NOMO-1 treated with DMSO at 0.1 percent for 48 hours (cell line): ENCODE measurements around the gene LHB.
"Not testable (repeated sequence)": the region's sequence is repeated elsewhere in the genome, so short reads cannot be mapped to it uniquely, and the experiment has no call there.

Experiments
- DNase-seq: peaks from one replicate; lab custom pipeline; 2025; ENCODE audit not compliant: unreplicated experiment; lab: John Stamatoyannopoulos, UW

The LHB gene

DNA sequence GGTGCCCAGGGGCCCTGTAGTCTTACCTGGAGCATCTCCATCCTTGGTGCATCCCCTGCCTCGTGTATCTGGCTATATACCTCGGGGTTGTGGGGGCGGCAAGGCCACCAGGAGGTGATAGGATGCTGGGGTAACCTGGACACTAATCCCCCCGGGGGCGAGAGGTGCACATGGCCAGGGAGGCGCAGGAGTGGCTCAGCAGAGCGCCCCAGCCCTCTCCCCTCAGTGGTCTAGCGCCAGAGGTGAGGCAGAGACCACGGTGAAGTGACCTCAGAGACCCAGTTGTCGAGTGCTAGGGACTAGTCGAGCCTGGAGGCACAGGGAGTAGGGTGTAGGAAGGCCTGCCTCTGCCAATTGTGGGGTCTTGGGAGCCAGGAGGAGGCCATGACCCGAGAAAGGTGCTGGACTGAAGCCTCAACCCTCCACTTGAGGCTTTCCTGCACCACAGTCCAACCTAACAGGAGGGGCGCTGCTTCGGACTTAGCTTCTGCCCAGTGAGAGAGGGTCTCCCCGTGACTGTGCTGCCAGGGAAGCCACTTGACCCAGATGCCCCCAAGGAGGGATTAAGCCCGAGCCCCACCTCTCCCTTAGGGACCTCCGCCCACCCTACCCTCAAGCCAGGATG, at the start of gene LHB:
TSS of gene LHB (minus strand) at position 51 of the 625 bp plus-strand sequence. CDS start at position 41, 10 bp downstream.
- no peak for DNase-seq

DNA sequence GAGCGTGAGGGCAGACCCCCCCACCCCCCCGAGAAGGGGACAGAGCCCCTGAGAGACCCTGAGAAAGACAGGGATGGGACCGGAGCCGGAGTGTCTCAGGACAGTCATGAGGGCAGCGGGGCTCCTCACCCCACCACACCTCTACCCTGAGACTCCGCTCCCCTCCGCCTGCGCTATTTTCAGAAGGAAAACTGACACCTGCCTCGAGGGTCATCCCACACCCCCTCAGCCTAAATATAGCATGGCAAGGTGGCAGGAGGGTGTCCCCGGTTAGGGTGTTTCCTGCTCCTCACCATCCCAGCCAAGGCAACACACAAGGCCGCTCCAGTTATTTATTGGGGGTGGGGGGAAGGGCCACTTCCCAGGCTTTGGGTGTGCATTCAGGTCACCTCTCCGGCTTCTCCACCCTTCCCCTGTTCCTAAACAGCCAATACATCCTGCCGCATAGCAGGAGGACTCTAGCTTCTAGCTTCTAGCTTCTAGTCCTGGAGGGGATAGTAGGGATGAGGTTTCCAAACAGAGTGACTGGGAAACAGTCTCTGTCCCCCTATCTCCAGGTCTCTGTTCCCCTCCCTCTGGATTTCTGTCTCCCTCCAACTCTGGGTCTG, 49.1 kb upstream of the LHB start:
- DNase-seq, result no peak

DNA sequence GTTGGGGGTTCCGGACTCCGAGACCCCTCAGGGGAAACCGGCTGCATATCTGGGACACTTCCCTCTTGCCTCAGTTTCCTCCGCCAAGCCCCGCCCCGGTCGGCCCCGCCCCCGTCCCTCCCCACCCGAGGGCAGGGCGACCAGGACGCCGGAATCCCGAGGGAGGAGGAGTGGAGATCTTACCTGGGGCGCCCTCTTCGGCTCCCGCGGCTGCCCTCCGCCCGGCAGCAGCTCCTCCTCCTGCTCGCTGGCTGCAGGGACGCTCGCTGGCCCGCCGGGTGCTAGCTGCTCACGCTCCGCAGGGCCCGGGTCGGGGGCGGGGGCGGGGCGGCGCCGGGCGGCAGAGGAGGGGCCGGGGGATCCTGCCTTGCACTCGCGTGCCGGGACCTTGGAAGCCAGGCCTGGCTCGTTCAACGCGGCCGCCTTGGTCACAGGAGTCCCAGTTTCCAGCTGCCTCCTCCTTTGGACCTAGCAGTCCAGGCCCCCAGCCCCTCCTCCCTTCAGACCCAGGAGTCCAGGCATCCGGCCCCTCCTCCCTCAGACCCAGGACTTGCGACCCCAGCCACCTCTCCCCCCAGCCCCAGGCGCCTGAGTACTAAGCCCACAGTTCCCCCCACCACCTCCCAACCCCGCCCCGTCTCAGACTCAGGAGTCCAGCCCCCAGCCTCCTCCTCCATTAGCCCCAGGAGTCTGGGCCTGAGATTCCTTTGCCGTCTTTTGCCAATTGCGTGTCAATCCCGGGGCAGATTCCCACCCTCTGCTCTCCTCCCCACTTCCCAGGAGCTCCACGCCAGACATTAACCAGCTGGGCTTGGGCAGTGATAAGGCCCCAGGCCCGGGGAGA, 48.1 kb upstream of the LHB start, which contains the start of gene NTF4:
TSS of gene NTF4 (minus strand) at position 51 of the 844 bp plus-strand sequence. CDS start 2,821 bp downstream, outside the sequence.
- no peak for DNase-seq

DNA sequence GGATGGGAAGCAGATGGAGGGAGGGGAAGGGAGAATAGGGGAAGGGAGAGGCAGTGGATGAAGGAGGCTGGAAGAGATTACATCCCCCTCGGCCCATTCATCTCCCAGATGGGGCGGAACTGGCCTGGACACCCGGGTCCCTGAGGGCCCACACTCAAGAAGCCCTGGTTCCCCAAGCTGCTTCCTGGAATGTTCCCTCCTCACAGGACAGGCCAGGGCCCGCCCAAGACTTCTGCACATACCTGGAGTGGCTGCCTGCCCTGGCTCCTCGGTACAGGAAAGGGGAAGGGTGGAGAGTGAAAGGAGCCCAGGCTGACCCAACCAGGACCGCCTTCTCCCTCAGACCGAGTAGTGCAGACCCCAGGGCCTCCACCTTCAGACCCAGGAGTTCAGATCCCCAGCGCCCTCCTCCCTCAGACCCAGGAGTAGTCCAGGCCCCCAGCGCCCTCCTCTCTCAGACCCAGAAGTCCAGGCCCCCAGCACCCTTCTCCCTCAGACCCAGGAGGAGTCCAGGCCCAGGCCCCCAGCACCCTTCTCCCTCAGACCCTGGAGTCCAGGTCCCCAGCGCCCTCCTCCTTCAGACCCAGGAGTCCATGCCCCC, 47.2 kb upstream of the LHB start:
- DNase-seq, result no peak

DNA sequence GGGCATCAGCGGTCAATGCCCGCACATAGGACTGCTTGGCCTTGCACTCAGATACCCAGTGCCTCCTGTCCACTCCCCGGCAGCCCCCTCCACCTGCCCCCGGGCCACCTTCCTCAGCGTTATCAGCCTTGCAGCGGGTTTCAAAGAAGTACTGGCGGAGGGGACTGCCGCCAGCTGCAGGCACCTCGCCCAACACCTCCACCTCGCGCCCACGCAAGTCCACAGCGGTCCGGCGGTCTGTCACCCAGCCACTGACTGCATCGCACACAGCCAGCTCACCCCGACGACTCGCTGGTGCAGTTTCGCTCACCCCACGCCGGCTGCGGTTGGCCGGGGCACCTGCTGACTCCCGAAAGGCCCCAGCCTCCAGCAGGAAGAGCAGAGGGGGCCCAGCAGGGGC, 44.6 kb upstream of the LHB start:
- DNase-seq, result no peak

DNA sequence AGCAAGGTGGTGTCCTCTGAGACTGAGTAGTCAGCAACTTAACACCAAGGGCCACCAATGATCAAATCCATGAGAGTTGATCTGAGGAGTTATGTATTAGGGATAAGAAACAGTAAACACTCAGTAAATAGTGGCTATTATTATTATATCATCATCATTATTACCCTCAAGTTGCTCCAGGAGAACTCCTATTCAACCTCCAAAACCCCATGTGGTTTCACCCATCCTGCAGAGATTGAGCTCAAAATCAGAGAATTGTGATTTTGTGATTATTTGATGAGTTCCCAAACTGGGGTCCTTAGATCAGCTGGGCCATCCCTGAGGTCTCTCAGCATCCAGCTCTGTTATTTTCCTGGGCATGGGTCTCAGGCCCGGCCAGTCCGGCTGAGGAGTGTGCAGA, 44.1 kb upstream of the LHB start:
- DNase-seq, result no peak

DNA sequence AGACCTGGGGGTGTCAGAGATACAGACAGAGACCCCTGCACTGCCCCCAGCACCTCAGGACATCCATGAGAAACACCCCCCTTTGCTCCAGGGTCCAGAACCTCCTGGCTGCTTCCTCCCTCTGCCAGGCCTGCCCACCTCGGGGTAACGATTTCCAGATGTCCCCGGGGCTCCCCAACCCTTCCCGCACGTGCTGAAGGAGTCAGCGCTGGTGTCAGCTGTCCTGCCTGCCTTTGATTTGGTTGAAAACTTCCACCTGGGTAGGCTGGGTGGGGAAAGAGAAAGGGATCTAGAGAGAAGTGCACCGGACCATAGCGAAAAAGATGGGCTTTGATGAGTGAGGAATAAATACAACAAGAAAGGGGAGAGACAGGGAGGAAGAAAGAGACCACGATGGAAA, 42.2 kb upstream of the LHB start:
- DNase-seq, result no peak

DNA sequence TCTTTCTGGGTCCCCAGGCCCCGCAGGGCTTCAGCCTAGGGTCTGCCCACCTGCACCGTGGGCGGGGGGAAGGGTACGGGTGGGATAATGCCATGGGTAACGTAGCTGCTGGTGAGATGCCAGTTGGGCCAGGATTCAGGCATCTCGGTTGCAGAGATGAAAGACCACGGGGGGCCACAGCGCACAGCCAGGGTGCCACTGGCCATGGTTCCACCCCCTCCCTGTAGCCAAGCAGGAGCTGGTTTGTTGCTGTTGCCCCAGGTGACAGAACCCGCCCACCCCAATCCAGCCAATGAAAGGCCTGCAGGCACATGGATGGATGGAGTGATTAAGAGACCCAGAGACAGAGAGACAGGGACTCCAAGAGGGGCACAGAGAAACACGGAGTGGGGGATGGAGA, 41.7 kb upstream of the LHB start:
- no peak for DNase-seq

DNA sequence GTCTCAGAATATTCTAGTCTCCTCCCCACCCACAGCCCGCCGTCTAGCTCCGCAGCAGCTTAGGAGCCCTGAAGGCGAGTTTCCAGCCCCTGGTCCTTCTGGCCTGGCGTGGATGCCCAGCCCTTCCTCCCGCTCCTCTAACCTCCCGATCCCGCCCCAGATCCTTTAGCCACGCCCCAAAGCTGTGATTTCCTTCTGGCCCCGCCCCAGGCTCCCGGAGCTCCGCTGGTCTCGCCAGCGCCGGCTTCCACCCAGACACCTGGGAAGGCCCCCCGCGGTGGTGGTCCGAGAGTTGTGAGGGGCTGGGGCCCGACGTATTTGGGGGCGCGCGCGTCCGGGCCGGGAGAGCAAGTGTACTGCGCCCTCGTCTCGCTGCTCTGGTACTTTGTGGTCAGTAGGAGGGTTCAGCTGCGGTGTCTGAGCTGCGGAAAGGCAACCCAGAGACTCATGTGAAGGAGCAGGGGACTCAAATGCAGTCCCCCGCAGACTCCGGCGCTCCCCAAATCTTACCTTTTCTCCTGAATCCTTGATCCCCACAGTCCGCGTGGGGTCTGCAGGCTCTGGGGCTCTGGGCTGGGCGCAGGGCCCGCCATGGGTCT, 40.8 kb upstream of the LHB start, which contains the start of gene CGB7:
TSS of gene CGB7 (minus strand) at position 114 of the 599 bp plus-strand sequence. CDS start 2,374 bp downstream, outside the sequence.
- no peak for DNase-seq

DNA sequence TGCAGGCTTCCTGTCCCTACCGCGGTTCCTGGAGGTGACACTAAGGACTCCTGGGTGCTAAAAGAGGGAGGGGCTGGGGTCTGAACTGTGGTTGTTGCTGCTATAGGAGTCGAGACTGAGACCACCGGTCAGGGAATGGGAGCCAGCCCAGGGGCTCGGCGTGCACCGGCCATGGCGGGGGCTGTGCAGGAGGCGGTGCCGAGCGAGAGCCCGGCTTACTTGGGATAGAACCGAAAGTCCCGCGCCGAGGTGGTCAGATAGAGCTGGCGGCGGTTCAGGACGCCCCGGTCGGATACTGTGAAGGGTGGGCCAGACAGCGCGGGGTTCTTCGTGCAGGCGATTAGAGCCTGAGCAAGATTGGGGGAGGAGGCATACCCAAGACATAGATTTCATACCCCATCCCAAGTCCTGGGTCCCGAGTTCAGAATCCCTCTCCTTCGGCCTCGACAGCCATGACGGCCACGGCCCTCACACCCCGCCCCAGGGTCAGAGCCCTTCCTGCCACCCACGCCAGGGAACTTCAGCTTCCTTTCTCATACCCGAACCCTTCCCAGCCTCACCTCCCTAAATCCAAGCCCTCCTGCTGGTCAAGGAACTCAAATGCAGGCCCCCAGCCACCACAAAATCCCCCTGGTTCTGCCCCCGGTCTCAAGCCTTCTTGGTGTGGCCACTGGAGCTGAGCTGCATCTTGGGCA, 40.2 kb upstream of the LHB start:
- not testable (repeated sequence) for DNase-seq

DNA sequence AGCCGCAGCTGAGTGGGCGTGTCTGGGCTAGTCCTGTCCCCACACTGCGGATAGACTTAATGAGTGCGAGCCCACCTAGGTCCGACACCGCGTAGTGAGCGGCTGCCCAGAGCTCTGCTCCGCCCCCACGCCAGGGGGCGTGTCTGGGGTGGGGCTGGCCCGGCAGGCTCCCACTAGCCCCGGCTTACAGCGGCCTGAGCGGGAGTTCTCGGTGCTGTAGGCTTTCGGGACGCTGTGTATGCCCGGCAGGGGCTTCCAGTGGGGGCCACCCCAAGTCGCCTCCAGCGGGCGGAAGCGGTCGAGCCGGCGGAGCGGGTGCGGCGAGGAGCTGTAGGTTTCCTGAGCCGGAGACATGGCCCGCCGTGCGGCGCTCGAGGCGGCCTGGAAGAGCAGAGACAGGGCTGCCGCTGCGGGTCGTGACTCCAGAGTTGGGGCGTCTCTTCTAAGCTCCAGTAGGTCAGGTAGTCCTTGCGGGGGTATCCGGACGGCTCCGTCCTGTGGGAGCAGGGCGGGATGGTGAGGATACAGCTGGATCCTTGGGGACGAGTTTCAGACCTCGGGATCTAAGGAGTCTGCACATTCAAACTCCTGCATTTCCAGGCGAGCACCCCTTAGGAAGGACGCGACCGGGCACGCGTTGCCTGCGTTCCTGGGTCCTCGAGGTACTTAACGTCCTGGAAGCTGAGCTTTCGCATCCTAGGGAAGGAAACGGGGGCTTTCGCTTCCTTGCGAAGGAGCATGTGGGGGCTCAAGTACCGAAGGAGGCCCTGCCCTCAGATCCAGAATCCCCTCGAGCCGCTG, 39.4 kb upstream of the LHB start:
- DNase-seq, result peak; percentile 17

DNA sequence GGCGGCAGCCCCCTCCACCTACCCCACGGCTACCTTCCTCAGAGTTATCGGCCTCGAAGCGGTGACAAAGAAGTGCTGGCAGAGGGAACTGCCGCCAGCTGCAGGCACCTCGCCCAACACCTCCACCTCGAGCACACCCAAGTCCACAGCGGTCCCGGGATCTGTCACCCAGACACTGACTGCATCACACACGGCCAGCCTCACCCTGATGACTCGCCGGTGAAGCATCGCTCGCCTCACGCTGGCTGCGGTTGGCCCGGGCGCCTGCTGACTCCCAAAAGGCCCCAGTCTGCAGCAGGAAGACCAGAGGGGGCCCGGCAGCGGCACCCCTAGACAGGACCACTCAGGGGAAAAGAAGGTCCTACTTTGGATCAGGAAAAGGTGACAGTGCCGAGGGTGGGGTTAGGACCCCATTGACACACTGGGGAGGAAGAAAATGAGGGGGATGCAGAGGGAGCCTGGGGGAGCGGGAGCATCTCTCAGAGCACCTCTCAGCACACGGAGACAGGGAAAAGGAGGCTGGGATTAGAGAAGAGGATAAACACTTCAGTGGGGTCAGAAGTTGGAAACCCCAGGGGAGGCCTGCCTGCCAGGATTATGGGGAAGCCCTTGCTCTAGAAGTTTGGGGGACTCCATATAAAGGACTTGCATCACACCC, 33.6 kb upstream of the LHB start:
- DNase-seq, result not testable (repeated sequence)

DNA sequence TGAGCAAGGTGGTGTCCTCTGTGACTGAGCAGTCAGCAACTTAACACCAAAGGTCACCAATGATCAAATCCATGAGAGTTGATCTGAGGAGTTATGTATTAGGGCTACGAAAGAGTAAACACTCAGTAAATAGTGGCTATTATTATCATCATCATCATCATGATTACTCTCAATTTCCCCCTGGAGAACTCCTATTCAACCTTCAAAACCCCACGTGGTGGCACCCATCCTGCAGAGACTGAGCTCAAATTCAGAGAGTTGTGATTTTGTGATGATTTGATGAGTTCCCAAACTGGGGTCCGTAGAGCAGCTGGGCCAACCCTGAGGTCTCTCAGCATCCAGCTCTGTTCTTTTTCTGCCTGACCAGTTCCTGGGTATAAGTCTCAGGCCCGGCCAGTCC, 32.9 kb upstream of the LHB start:
- DNase-seq, result not testable (repeated sequence)

DNA sequence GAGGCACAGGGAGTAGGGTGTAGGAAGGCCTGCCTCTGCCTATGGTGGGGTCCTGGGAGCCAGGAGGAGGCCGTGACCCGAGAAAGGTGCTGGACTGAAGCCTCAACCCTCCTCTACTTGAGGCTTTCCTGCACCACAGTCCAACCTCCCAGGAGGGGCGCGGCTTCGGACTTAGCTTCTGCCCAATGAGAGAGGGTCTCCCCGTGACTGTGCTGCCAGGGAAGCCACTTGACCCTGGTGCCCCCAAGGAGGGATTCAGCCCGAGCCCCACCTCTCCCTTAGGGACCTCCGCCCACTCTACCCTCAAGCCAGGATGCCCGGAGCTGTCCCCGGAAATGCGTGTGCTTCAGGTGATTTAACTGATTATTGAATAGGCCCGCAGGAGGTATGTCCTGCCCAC, 32.1 kb upstream of the LHB start, which contains the start of gene CGB8:
TSS of gene CGB8 (minus strand) at position 101 of the 400 bp plus-strand sequence. CDS start 372 bp downstream, outside the sequence.
- DNase-seq, result not testable (repeated sequence)

DNA sequence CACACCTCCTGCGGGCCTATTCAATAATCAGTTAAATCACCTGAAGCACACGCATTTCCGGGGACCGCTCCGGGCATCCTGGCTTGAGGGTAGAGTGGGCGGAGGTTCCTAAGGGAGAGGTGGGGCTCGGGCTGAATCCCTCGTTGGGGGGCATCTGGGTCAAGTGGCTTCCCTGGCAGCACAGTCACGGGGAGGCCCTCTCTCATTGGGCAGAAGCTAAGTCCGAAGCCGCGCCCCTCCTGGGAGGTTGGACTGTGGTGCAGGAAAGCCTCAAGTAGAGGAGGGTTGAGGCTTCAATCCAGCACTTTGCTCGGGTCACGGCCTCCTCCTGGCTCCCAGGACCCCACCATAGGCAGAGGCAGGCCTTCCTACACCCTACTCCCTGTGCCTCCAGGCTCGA, 26.7 kb upstream of the LHB start, which contains the start of gene CGB5:
TSS of gene CGB5 (plus strand) at position 301 of the 400 bp plus-strand sequence. CDS start 362 bp downstream, outside the sequence.
- DNase-seq, result not testable (repeated sequence)

DNA sequence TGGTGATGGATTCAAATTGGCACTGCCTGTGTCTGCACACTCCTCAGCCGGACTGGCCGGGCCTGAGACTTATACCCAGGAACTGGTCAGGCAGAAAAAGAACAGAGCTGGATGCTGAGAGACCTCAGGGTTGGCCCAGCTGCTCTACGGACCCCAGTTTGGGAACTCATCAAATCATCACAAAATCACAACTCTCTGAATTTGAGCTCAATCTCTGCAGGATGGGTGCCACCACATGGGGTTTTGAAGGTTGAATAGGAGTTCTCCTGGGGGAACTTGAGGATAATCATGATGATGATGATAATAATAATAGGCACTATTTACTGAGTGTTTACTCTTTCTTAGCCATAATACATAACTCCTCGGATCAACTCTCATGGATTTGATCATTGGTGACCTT, 25.8 kb upstream of the LHB start:
- DNase-seq, result not testable (repeated sequence)

DNA sequence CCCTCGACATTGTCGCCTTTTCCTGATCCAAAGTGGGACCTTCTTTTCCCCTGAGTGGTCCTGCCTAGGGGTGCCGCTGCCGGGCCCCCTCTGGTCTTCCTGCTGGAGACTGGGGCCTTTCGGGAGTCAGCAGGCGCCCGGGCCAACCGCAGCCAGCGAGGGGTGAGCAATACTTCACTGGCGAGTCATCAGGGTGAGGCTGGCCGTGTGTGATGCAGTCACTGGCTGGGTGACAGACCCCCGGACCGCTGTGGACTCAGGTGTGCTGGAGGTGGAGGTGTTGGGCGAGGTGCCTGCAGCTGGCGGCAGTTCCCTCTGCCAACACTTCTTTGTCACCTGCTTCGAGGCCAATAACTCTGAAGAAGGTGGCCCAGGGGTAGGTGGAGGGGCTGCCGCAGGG, 25.3 kb upstream of the LHB start:
- no peak for DNase-seq

DNA sequence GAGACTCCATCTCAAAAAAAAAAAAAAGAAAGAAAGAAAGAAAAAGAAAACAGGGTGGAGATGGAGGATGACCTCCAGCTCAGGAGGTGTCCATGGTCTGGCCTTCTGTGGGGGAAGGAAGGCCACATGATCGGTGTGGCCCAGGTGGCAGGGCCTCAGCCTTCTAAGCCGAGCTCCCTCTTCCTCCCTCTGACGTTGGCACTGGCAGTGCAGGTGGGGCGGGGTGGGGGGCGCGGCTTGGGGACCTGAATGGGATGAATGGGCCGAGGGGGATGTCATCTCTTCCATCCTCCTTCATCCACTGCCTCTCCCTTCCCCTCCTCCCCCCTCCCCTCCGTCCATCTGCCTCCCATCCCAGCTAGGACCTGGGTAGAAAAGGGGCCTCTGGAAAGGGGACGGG, 22.8 kb upstream of the LHB start:
- not testable (repeated sequence) for DNase-seq
